Upper lobe of left lung (tissue), 6 donors: Measurements from ENCODE around the gene MAJIN. TPM values are rescaled to one million over a fixed set of nuclear protein-coding genes. Genes with fewer than 3 reads are reported as not detected.

Experiments used
- ATAC-seq, 2 donors: fragments of 200-7000 bp; cut with Tn5 transposase; one replicate each; pipeline ENCODE4 v1.9.1; 2022; ENCODE audit warnings: mild to moderate bottlenecking in 2 of 2, moderate library complexity in 2 of 2; ENCODE audit not compliant: low FRiP score in 2 of 2
- DNase-seq, 2 donors: peaks; one replicate each; pipeline ENCODE4 v3.0.0-alpha.2; 2019 to 2020
- H3K27ac ChIP-seq, 4 donors: fragments of 200-600 bp; sonication (generic); one replicate each; pipeline ENCODE4 v1.5.1; 2016 to 2019
- H3K27me3 ChIP-seq, 4 donors: fragments of 200-600 bp; sonication (generic); one replicate each; pipeline ENCODE4 v1.5.1; 2017 to 2019
- H3K36me3 ChIP-seq, 4 donors: fragments of 200-600 bp; sonication (generic); one replicate each; pipeline ENCODE4 v1.5.1; 2016 to 2019
- H3K4me1 ChIP-seq, 4 donors: fragments of 200-600 bp; sonication (generic); one replicate each; pipeline ENCODE4 v1.5.1; 2018 to 2019
- H3K4me3 ChIP-seq, 4 donors: fragments of 200-600 bp; sonication (generic); one replicate each; pipeline ENCODE4 v1.5.1; 2017 to 2019; ENCODE audit warnings: mild to moderate bottlenecking in 2 of 4, moderate library complexity in 1 of 4
- H3K9me3 ChIP-seq, 4 donors: fragments of 200-600 bp; sonication (generic); one replicate each; pipeline ENCODE4 v1.5.1; 2018 to 2019
- EP300 ChIP-seq, 4 donors: sonication (generic); formaldehyde crosslinking; IDR thresholded peaks; one replicate each; pipeline ENCODE4 v1.5.1; 2017; ENCODE audit warnings: antibody characterized with exemption in 4 of 4, control low read depth in 2 of 4
- POLR2A ChIP-seq, 4 donors: fragments of 450-650 bp; IDR thresholded peaks; one replicate each; pipeline ENCODE4 v1.5.1; 2016 to 2017; ENCODE audit warnings: antibody characterized with exemption in 4 of 4, mild to moderate bottlenecking in 2 of 4
- POLR2AphosphoS5 ChIP-seq, 2 donors: sonication (generic); formaldehyde crosslinking; IDR thresholded peaks; one replicate each; pipeline ENCODE4 v1.5.1; 2017; ENCODE audit warnings: antibody characterized with exemption in 2 of 2
- WGBS, 2 donors: methylation state at CpG; one replicate each; pipeline ENCODE4 v1.1.5; 2017 to 2018; 5-methylcytosine and 5-hydroxymethylcytosine counted together
- total RNA-seq, 6 donors: library from RNA; depleted of rRNA in 4 of 6; stranded (reverse); fragments of >200 nt in 4 of 6; gene quantifications; one replicate each; pipeline versions ENCODE4 v1.1.0 to v1.2.1, GENCODE V29; 2016 to 2021
- TF ChIP-seq, protein P1 (sequence below), 6 experiments: fragments of 450-650 bp in 4 of 6; fragments of 200-600 bp in 2 of 6; sonication (generic) in 2 of 6; IDR thresholded peaks; one replicate each; pipeline ENCODE4 v1.5.1; 2016 to 2019; ENCODE audit warnings: antibody characterized with exemption in 6 of 6
- donor health status: DM: no; HTN: no; CAD: no; lungs with moderate emphysema.
- donor health status: DM: no; HTN: yes; CAD: no; lungs with severe emphysema.

The MAJIN gene
- total RNA-seq, 6 donors from 2014 or later: 0.15 TPM; not detected in 5

GRCh38 chr11:64926689-64927088 is 45.2 kb downstream of the MAJIN start:
- 77% methylated on average over 11 to 22 of the region's 22 CpGs for WGBS, 2 donors
- no peaks in the 10 kb centered on the region for H3K27me3 ChIP-seq
- TF ChIP-seq POLR2AphosphoS5 (IDR thresholded peaks at IDR 0.05) (no peak), POLR2A (IDR thresholded peaks at IDR 0.05) (no peak), EP300 (IDR thresholded peaks at IDR 0.05) (no peak)
- TF ChIP-seq, protein P1, sequence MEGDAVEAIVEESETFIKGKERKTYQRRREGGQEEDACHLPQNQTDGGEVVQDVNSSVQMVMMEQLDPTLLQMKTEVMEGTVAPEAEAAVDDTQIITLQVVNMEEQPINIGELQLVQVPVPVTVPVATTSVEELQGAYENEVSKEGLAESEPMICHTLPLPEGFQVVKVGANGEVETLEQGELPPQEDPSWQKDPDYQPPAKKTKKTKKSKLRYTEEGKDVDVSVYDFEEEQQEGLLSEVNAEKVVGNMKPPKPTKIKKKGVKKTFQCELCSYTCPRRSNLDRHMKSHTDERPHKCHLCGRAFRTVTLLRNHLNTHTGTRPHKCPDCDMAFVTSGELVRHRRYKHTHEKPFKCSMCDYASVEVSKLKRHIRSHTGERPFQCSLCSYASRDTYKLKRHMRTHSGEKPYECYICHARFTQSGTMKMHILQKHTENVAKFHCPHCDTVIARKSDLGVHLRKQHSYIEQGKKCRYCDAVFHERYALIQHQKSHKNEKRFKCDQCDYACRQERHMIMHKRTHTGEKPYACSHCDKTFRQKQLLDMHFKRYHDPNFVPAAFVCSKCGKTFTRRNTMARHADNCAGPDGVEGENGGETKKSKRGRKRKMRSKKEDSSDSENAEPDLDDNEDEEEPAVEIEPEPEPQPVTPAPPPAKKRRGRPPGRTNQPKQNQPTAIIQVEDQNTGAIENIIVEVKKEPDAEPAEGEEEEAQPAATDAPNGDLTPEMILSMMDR (IDR thresholded peaks at IDR 0.05): no peak
- H3K4me1 ChIP-seq: peaks cover 14 to 37% (median 25%) of the 10 kb centered on the region in 4 donors
- peaks cover 13 to 47% (median 37%) of the 10 kb centered on the region in 4 donors for H3K36me3 ChIP-seq
- DNase-seq (peak in 1 of 2 donors; percentile 77), ATAC-seq (no peak)
- no peaks in the 10 kb centered on the region for H3K9me3 ChIP-seq
- no peak overlapping the region for H3K4me3 ChIP-seq
- no peak overlapping the region for H3K27ac ChIP-seq

GRCh38 chr11:64925536-64926436 is 46.1 kb downstream of the MAJIN start:
- ATAC-seq (no peak), DNase-seq (peak in 1 of 2 donors; percentile 82)
- Histone ChIP-seq H3K36me3 (peaks cover 7 to 38% (median 28%) of the 10 kb centered on the region in 4 donors), H3K27ac (peak overlapping the region in 2 of 4 donors; percentile 54 to 98), H3K4me1 (peaks cover 14 to 37% (median 25%) of the 10 kb centered on the region in 4 donors), H3K27me3 (no peaks in the 10 kb centered on the region), H3K9me3 (no peaks in the 10 kb centered on the region), H3K4me3 (peak overlapping the region; percentile 77 to 99 (median 87))
- no peak for TF ChIP-seq POLR2AphosphoS5 (IDR thresholded peaks at IDR 0.05)
- TF ChIP-seq POLR2A (IDR thresholded peaks at IDR 0.05): no peak
- TF ChIP-seq, protein P1 (IDR thresholded peaks at IDR 0.05): no peak
- no peak for TF ChIP-seq EP300 (IDR thresholded peaks at IDR 0.05)
- 69% methylated on average over 24 of the region's 24 CpGs; no CpG with 5 or more reads in 1 of the 2 donors for WGBS, 2 donors

GRCh38 chr11:64924910-64925284 is 47.0 kb downstream of the MAJIN start:
- H3K27ac ChIP-seq: peak overlapping the region; percentile 90 to 98 (median 96)
- WGBS, 2 donors: 0 to 8% methylated on average over 7 to 24 of the region's 24 CpGs
- no peaks in the 10 kb centered on the region for H3K27me3 ChIP-seq
- peak overlapping the region; percentile 77 to 99 (median 87) for H3K4me3 ChIP-seq
- DNase-seq: no peak
- peaks cover 2 to 30% (median 19%) of the 10 kb centered on the region in 4 donors for H3K36me3 ChIP-seq
- TF ChIP-seq POLR2A (IDR thresholded peaks at IDR 0.05) (no peak), POLR2AphosphoS5 (IDR thresholded peaks at IDR 0.05) (no peak), EP300 (IDR thresholded peaks at IDR 0.05) (no peak)
- TF ChIP-seq, protein P1 (IDR thresholded peaks at IDR 0.05): no peak
- H3K4me1 ChIP-seq: peaks cover 14 to 37% (median 25%) of the 10 kb centered on the region in 4 donors
- peak in 1 of 2 donors; percentile 20 for ATAC-seq
- no peaks in the 10 kb centered on the region for H3K9me3 ChIP-seq

DNA sequence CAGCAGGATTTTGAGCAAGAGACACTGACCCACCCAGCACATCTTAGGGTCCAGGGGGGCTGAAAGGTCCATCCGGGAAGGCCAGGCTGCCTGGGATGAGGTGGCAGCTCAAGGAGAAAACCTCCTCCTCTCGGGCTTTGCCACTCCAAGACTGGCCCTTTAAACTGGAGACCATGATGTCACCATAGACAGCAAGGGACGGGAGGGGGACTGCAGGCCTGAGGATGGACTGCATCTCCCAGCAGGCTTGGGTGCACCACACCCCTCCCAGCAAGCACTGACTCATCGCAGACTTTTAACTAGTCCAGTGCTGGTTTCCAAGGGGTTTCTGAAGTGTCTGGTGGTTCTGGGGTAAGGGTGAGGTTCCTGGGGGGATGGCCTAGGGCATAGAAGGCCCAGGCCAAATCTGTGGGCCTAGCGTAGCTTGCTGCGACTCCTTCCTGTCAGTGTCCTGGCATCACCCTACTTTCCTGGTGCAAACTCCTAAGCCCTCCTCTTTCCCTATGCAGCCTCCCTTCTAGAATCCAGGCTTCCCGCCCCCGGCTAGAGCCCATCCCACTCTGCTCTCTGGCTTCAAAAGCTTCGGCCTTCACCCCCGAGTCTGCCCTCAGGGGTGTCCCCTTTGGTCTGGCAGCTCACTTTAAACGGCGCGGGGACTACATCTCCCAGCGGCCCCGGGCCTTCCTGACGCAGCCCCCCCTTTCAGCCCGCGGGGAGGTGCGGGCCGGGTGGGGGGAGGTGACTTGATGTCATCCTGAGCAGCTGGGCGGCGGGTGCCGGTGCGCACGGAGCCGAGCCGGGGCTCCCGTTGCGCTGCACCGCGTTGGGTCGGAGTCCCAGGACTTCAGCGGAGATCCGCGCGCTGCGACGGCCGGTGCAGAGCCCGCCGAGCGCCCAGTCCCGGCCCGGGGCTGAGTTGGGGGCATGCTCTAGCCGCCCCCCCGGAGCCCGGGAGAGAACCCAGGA is 47.7 kb downstream of the MAJIN start, which contains the start of gene PPP2R5B:
TSS of gene PPP2R5B (plus strand) at position 746 of the 966 bp plus-strand sequence. CDS start 1,046 bp downstream, outside the sequence.
- H3K4me3 ChIP-seq: peak within 1 kb of the TSS; percentile 77 to 99 (median 87)
- peak; percentile 96 to 97 for DNase-seq
- TF ChIP-seq POLR2A (IDR thresholded peaks at IDR 0.05) (peak in 3 of 4 donors; percentile 60 to 88 (median 65)), POLR2AphosphoS5 (IDR thresholded peaks at IDR 0.05) (peak; percentile 86 to 91), EP300 (IDR thresholded peaks at IDR 0.05) (peak in 1 of 4 donors; percentile 34)
- TF ChIP-seq, protein P1 (IDR thresholded peaks at IDR 0.05): peak in 3 of 6 experiments; percentile 14 to 27 (median 14)
- H3K4me1 ChIP-seq: peaks cover 14 to 37% (median 25%) of the 10 kb centered on the region in 4 donors
- 0 to 2% methylated on average over 7 to 22 of the region's 47 CpGs for WGBS, 2 donors
- peaks cover 2 to 23% (median 13%) of the 10 kb centered on the region in 4 donors for H3K36me3 ChIP-seq
- ATAC-seq: peak; percentile 98 to 99
- no peaks in the 10 kb centered on the region for H3K9me3 ChIP-seq
- no peaks in the 10 kb centered on the region for H3K27me3 ChIP-seq
- peak within 1 kb of the TSS; percentile 90 to 98 (median 96) for H3K27ac ChIP-seq
